Myometrial cell (primary cell): ENCODE results near the gene ESPL1. TPM values are rescaled to one million over a fixed set of nuclear protein-coding genes. Genes with fewer than 3 reads are reported as not detected.

ENCODE experiments used
- total RNA-seq: library from RNA; depleted of rRNA; stranded (reverse); fragments of >200 nt; gene quantifications from 2 replicates; pipeline ENCODE4 v1.2.3, GENCODE V29; 2015

ESPL1 gene
- total RNA-seq: 7.2 and 8.2 TPM in 2 replicates

DNA sequence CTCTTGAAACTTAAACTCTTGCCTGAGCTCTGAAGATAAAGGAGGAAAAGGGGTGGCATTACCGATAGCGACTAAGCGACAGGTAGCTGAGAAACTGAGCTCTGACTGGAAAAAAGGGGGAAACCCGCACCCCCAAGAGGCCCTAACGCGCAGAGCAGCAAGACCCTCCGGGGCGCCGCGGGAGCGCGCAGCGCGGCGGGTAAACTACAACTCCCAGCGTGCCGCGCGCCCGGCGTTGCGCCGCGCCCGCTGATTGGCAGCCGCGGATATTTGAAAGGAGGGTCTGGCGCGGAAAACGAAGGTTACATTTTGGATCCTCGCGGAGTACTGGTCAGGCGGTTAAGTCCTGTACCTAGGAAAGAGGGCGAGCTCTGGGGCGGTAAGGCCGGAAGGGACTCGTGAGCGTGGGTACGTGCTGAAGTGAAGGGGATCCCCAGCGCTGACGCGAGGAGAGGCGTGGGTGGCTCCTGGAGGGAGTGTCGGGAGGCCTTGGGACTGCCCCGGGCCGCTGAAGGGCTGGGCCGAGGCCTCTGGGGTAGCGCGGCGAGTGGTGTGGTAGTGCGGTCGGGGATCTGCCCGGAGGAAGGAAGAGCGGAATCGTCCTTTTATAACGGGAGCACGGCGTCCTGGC is at the start of gene ESPL1:
Gene ESPL1 (plus strand): TSS at position 301 of the 631 bp plus-strand sequence. CDS start 468 bp downstream, outside the sequence.

DNA sequence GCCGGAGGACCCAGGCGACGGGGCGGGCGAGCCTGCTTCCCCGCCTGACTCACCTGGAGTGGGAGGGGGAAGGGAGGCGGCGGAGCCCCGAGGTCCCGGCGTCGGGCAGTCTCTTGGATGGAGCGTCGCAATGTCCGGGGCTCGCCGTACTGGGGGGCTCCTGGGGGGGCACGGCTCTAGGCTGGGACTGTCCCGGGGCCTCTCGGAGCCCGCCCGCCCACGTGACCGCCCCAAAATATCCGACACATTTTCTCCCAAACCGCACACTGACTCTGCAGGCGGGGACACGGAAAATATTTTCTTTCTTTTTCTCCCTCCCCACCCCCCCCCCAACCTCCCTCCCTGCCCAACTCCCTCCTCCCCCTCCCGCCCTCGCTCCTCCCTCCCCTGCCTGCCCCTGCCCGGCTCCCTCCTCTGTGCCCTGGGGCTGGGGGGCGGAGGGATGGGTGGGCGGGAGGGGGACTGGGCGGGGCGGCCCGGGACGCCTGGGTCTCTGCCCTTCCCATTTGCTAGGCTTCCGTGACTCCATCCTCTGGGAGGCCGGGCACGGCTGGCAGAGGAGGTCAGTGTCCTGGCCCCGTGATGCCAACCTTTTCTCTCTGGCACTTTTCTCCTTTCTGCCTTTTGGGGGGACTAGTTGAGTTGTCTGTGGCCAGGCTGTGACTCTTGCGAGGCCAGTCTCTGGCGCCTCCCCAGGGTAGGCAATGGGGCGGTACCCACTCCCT is 36.0 kb upstream of the ESPL1 start, which contains the start of gene RARG:
Gene RARG (minus strand): TSS at position 289 of the 725 bp plus-strand sequence. CDS start 4,664 bp downstream, outside the sequence.

GRCh38 chr12:53295070-53295890 is 27.2 kb downstream of the ESPL1 start, which contains the start of gene PFDN5:
Gene PFDN5, plus strand, starts transcription at chr12:53295542. Its CDS starts 26 bp downstream, at chr12:53295568.

GRCh38 chr12:53299454-53300180 is 31.5 kb downstream of the ESPL1 start, which contains the start of gene MYG1:
Gene MYG1, plus strand, starts transcription at chr12:53299695. Its CDS starts 43 bp downstream, at chr12:53299738.

GRCh38 chr12:53336181-53336681 is 68.1 kb downstream of the ESPL1 start, which contains the start of gene SP7:
Gene SP7, minus strand, starts transcription at chr12:53336354. Its CDS starts 708 bp downstream, at chr12:53335646.

Other genes starting within 250 kb of the ESPL1 start
- 80.5 and 88.8 TPM in 2 replicates for gene TNS2, start 218.2 kb upstream of the ESPL1 start, total RNA-seq
- gene SPRYD3, start 188.9 kb upstream of the ESPL1 start, total RNA-seq: 28.5 and 44.1 TPM in 2 replicates
- 1,168 and 1,628 TPM in 2 replicates for gene IGFBP6, start 170.6 kb upstream of the ESPL1 start, total RNA-seq
- 0.18 and 0.29 TPM in 2 replicates for gene SOAT2, start 164.8 kb upstream of the ESPL1 start, total RNA-seq
- 6.3 and 6.6 TPM in 2 replicates for gene ZNF740, start 87.6 kb upstream of the ESPL1 start, total RNA-seq
- gene CSAD, start 87.4 kb upstream of the ESPL1 start, total RNA-seq: 3.5 and 6.6 TPM in 2 replicates
- 0.71 TPM in 1 of 2 replicates, not detected in the other for gene ITGB7, start 61.0 kb upstream of the ESPL1 start, total RNA-seq
- gene RARG, start 36.1 kb upstream of the ESPL1 start, total RNA-seq: 37.7 and 49.9 TPM in 2 replicates
- 498 and 536 TPM in 2 replicates for gene PFDN5, start 27.2 kb downstream of the ESPL1 start, total RNA-seq
- gene MYG1, start 31.4 kb downstream of the ESPL1 start, total RNA-seq: 106 and 127 TPM in 2 replicates
- gene AAAS, start 53.3 kb downstream of the ESPL1 start, total RNA-seq: 75.5 and 86.8 TPM in 2 replicates
- not detected in 2 replicates for gene SP7, start 68.1 kb downstream of the ESPL1 start, total RNA-seq
- gene SP1, start 111.9 kb downstream of the ESPL1 start, total RNA-seq: 42.7 and 46.1 TPM in 2 replicates
- gene AMHR2, start 155.6 kb downstream of the ESPL1 start, total RNA-seq: not detected in 2 replicates
- 109 and 110 TPM in 2 replicates for gene PRR13, start 173.4 kb downstream of the ESPL1 start, total RNA-seq
- gene PCBP2, start 183.8 kb downstream of the ESPL1 start, total RNA-seq: 172 and 186 TPM in 2 replicates
- gene MAP3K12, start 231.2 kb downstream of the ESPL1 start, total RNA-seq: 32.0 and 32.8 TPM in 2 replicates
- 49.3 and 60.5 TPM in 2 replicates for gene TARBP2, start 233.0 kb downstream of the ESPL1 start, total RNA-seq
- not detected in 2 replicates for gene NPFF, start 239.2 kb downstream of the ESPL1 start, total RNA-seq